DND-41 (cell line): ENCODE results near the gene HYCC1.

ENCODE experiments used
- EZH2 ChIP-seq: IDR thresholded peaks from 3 replicates; pipeline ENCODE4 v1.6.1; 2012; ENCODE audit warnings: borderline replicate concordance, low read depth, mild to moderate bottlenecking, moderate library complexity, low read length, inconsistent platforms; ENCODE audit not compliant: severe bottlenecking
- TF ChIP-seq, protein P1 (sequence below): IDR thresholded peaks from 2 replicates; pipeline ENCODE4 v1.5.1; 2012; ENCODE audit warnings: borderline replicate concordance, low read length, moderate library complexity, mild to moderate bottlenecking; ENCODE audit not compliant: poor library complexity, severe bottlenecking; ENCODE audit errors: extremely low read depth

DNA sequence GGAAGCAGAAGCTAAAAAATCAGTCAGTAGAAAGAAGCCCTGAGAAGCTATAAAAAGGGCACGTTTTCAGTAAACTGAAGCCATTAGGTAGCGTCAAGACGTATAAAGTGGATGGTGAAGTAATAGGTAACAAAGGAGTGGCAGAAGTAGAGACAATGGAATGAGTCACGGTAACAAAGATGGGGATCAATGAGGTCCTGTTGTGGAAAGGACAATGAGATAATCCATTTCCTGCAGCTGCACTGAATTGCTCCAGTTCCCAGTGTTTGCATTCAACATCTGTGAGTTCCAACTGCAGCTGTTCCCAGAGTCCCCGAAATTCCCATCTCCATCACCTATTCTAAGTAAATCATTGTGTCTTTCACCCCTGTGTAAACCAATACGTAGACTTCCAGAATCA lies 4.8 kb upstream of the HYCC1 start:
- TF ChIP-seq, protein P1, sequence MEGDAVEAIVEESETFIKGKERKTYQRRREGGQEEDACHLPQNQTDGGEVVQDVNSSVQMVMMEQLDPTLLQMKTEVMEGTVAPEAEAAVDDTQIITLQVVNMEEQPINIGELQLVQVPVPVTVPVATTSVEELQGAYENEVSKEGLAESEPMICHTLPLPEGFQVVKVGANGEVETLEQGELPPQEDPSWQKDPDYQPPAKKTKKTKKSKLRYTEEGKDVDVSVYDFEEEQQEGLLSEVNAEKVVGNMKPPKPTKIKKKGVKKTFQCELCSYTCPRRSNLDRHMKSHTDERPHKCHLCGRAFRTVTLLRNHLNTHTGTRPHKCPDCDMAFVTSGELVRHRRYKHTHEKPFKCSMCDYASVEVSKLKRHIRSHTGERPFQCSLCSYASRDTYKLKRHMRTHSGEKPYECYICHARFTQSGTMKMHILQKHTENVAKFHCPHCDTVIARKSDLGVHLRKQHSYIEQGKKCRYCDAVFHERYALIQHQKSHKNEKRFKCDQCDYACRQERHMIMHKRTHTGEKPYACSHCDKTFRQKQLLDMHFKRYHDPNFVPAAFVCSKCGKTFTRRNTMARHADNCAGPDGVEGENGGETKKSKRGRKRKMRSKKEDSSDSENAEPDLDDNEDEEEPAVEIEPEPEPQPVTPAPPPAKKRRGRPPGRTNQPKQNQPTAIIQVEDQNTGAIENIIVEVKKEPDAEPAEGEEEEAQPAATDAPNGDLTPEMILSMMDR: no peak
- no peak for TF ChIP-seq EZH2
